SJCRH30 (cell line): ENCODE measurements around the gene FUT9. TPM values are rescaled to one million over a fixed set of nuclear protein-coding genes. Genes with fewer than 3 reads are reported as not detected.

Experiments
- DNase-seq, 2 experiments: peaks; one replicate each; pipeline ENCODE4 v3.0.0-alpha.2; 2015 to 2020
- H3K27ac ChIP-seq: fragments of 250-450 bp; sonication (Bioruptor Pico); 2 replicates; pipeline ENCODE4 v1.5.1; 2020; ENCODE audit warnings: mild to moderate bottlenecking, moderate library complexity
- H3K27me3 ChIP-seq: fragments of 250-450 bp; sonication (Bioruptor Pico); 2 replicates; pipeline ENCODE4 v1.5.1; 2020; ENCODE audit warnings: mild to moderate bottlenecking, moderate library complexity
- H3K36me3 ChIP-seq: fragments of 250-450 bp; sonication (Bioruptor Pico); 2 replicates; pipeline ENCODE4 v1.5.1; 2020; ENCODE audit warnings: mild to moderate bottlenecking, moderate library complexity
- H3K4me1 ChIP-seq: fragments of 250-450 bp; sonication (Bioruptor Pico); 2 replicates; pipeline ENCODE4 v1.5.1; 2020; ENCODE audit warnings: mild to moderate bottlenecking, moderate library complexity
- H3K4me3 ChIP-seq: fragments of 250-450 bp; sonication (Bioruptor Pico); 2 replicates; pipeline ENCODE4 v1.5.1; 2020; ENCODE audit warnings: mild to moderate bottlenecking, moderate library complexity
- H3K9me3 ChIP-seq: fragments of 250-450 bp; sonication (Bioruptor Pico); replicated peaks from 2 replicates; pipeline ENCODE4 v1.5.1; 2020; ENCODE audit warnings: mild to moderate bottlenecking, moderate library complexity
- total RNA-seq: library from RNA; depleted of rRNA; stranded (reverse); fragments of >200 nt; shearing (Covaris generic); gene quantifications from 2 replicates; pipeline ENCODE4 v1.2.3, GENCODE V29; 2014; rRNA removed

Gene FUT9
- total RNA-seq, result not detected in 2 replicates

- H3K27ac ChIP-seq, result no peak within 1 kb of the TSS
- H3K4me3 ChIP-seq, result no peak within 1 kb of the TSS
- H3K4me1 ChIP-seq, result no peaks in the 10 kb centered on the region
- no peak for DNase-seq
- no peaks in the 10 kb centered on the region for H3K36me3 ChIP-seq
- no peaks in the 10 kb centered on the region for H3K27me3 ChIP-seq
- H3K9me3 ChIP-seq, result no peaks in the 10 kb centered on the region
These were observed at the start of gene FUT9 for GRCh38 chr6:96015518-96016333. FUT9 (plus strand) TSS chr6:96015974; CDS start chr6:96203156, 187,182 bp downstream.

- Histone ChIP-seq H3K27ac (no peak overlapping the region), H3K27me3 (no peaks in the 10 kb centered on the region), H3K4me3 (no peak overlapping the region), H3K36me3 (no peaks in the 10 kb centered on the region), H3K4me1 (no peaks in the 10 kb centered on the region), H3K9me3 (0 out of 2 replicates have a peak, but pooled peaks cover 5% of the 10 kb centered on the region)
- DNase-seq, result no peak
These were observed 48.2 kb upstream of the FUT9 start for GRCh38 chr6:95967594-95967993.

- H3K9me3 ChIP-seq, result no peaks in the 10 kb centered on the region
- H3K27ac ChIP-seq, result no peak overlapping the region
- no peak overlapping the region for H3K4me3 ChIP-seq
- H3K4me1 ChIP-seq, result no peaks in the 10 kb centered on the region
- H3K36me3 ChIP-seq, result no peaks in the 10 kb centered on the region
- DNase-seq, result no peak
- no peaks in the 10 kb centered on the region for H3K27me3 ChIP-seq
These were observed 41.8 kb upstream of the FUT9 start for GRCh38 chr6:95973976-95974375.

GRCh38 chr6:95978230-95978629 is 37.5 kb upstream of the FUT9 start:
- no peak overlapping the region for H3K4me3 ChIP-seq
- H3K36me3 ChIP-seq, result no peaks in the 10 kb centered on the region
- no peak overlapping the region for H3K27ac ChIP-seq
- H3K9me3 ChIP-seq, result no peaks in the 10 kb centered on the region
- H3K27me3 ChIP-seq, result no peaks in the 10 kb centered on the region
- no peaks in the 10 kb centered on the region for H3K4me1 ChIP-seq
- DNase-seq, result no peak

- Histone ChIP-seq H3K36me3 (no peaks in the 10 kb centered on the region), H3K4me3 (no peak overlapping the region), H3K4me1 (no peaks in the 10 kb centered on the region), H3K9me3 (no peaks in the 10 kb centered on the region), H3K27ac (no peak overlapping the region), H3K27me3 (no peaks in the 10 kb centered on the region)
- no peak for DNase-seq
These were observed 23.9 kb upstream of the FUT9 start for GRCh38 chr6:95991906-95992305.

- DNase-seq, result no peak
- no peak overlapping the region for H3K4me3 ChIP-seq
These were observed 21.6 kb upstream of the FUT9 start for GRCh38 chr6:95994151-95994550.

GRCh38 chr6:95998133-95998532 is 17.6 kb upstream of the FUT9 start:
- Histone ChIP-seq H3K4me1 (no peaks in the 10 kb centered on the region), H3K4me3 (no peak overlapping the region), H3K9me3 (no peaks in the 10 kb centered on the region), H3K27me3 (no peaks in the 10 kb centered on the region), H3K36me3 (no peaks in the 10 kb centered on the region), H3K27ac (no peak overlapping the region)
- DNase-seq, result no peak

More at GRCh38 chr6:95994151-95994550, 21.6 kb upstream of the FUT9 start:
- Histone ChIP-seq H3K27me3 (no peaks in the 10 kb centered on the region), H3K4me1 (no peaks in the 10 kb centered on the region), H3K27ac (no peak overlapping the region), H3K36me3 (no peaks in the 10 kb centered on the region), H3K9me3 (no peaks in the 10 kb centered on the region)

GRCh38 chr6:96001891-96002575 is 13.7 kb upstream of the FUT9 start:
- no peak for DNase-seq
- H3K36me3 ChIP-seq, result no peaks in the 10 kb centered on the region
- H3K4me3 ChIP-seq, result no peak overlapping the region
- H3K4me1 ChIP-seq, result no peaks in the 10 kb centered on the region
- no peaks in the 10 kb centered on the region for H3K27me3 ChIP-seq
- no peak overlapping the region for H3K27ac ChIP-seq
- no peaks in the 10 kb centered on the region for H3K9me3 ChIP-seq

GRCh38 chr6:96002576-96002910 is 13.2 kb upstream of the FUT9 start:
- Histone ChIP-seq H3K27me3 (no peaks in the 10 kb centered on the region), H3K36me3 (no peaks in the 10 kb centered on the region), H3K4me1 (no peaks in the 10 kb centered on the region), H3K4me3 (no peak overlapping the region), H3K27ac (no peak overlapping the region), H3K9me3 (no peaks in the 10 kb centered on the region)
- DNase-seq, result no peak

- Histone ChIP-seq H3K36me3 (no peaks in the 10 kb centered on the region), H3K27me3 (no peaks in the 10 kb centered on the region), H3K27ac (no peak overlapping the region), H3K4me3 (no peak overlapping the region), H3K4me1 (no peaks in the 10 kb centered on the region), H3K9me3 (no peaks in the 10 kb centered on the region)
- no peak for DNase-seq
These were observed 12.9 kb upstream of the FUT9 start for GRCh38 chr6:96002912-96003311.

GRCh38 chr6:96007663-96008062 is 8.1 kb upstream of the FUT9 start:
- Histone ChIP-seq H3K4me1 (no peaks in the 10 kb centered on the region), H3K4me3 (no peak overlapping the region), H3K27ac (no peak overlapping the region), H3K9me3 (no peaks in the 10 kb centered on the region), H3K36me3 (no peaks in the 10 kb centered on the region), H3K27me3 (no peaks in the 10 kb centered on the region)
- no peak for DNase-seq

- no peak overlapping the region for H3K4me3 ChIP-seq
- H3K9me3 ChIP-seq, result no peaks in the 10 kb centered on the region
- no peaks in the 10 kb centered on the region for H3K27me3 ChIP-seq
- H3K4me1 ChIP-seq, result no peaks in the 10 kb centered on the region
- H3K36me3 ChIP-seq, result no peaks in the 10 kb centered on the region
- no peak overlapping the region for H3K27ac ChIP-seq
- no peak for DNase-seq
These were observed 2.2 kb upstream of the FUT9 start for GRCh38 chr6:96013531-96013930.

- DNase-seq, result no peak
- Histone ChIP-seq H3K9me3 (no peaks in the 10 kb centered on the region), H3K27ac (no peak overlapping the region)
These were observed 792 bp upstream of the FUT9 start for GRCh38 chr6:96014846-96015517.

GRCh38 chr6:96016334-96017069 is 728 bp downstream of the FUT9 start:
- Histone ChIP-seq H3K27ac (no peak overlapping the region), H3K4me1 (no peaks in the 10 kb centered on the region), H3K27me3 (no peaks in the 10 kb centered on the region), H3K4me3 (no peak overlapping the region), H3K36me3 (no peaks in the 10 kb centered on the region), H3K9me3 (no peaks in the 10 kb centered on the region)
- DNase-seq, result no peak

More at GRCh38 chr6:96014846-96015517, 792 bp upstream of the FUT9 start:
- no peaks in the 10 kb centered on the region for H3K4me1 ChIP-seq
- no peaks in the 10 kb centered on the region for H3K27me3 ChIP-seq
- H3K4me3 ChIP-seq, result no peak overlapping the region
- no peaks in the 10 kb centered on the region for H3K36me3 ChIP-seq

- H3K4me3 ChIP-seq, result no peak overlapping the region
- H3K9me3 ChIP-seq, result no peaks in the 10 kb centered on the region
- H3K27me3 ChIP-seq, result no peaks in the 10 kb centered on the region
- H3K36me3 ChIP-seq, result no peaks in the 10 kb centered on the region
- DNase-seq, result no peak
- no peaks in the 10 kb centered on the region for H3K4me1 ChIP-seq
- no peak overlapping the region for H3K27ac ChIP-seq
These were observed 1.2 kb downstream of the FUT9 start for GRCh38 chr6:96017070-96017359.
